GM23248 (cell line): ENCODE measurements around the gene C11orf91. TPM values are rescaled to one million over a fixed set of nuclear protein-coding genes. Genes with fewer than 3 reads are reported as not detected.
"Not testable (repeated sequence)": the region's sequence is repeated elsewhere in the genome, so short reads cannot be mapped to it uniquely, and the experiment has no call there.

Experiments
- DNase-seq: peaks from one replicate; pipeline ENCODE4 v3.0.0-alpha.2; 2015
- H2AFZ ChIP-seq: fragments of 200-600 bp; sonication (generic); 2 replicates; pipeline ENCODE4 v1.6.1; 2016; ENCODE audit warnings: antibody characterized with exemption
- H3F3A ChIP-seq: fragments of 200-600 bp; sonication (generic); 2 replicates; pipeline ENCODE4 v1.6.1; 2016; ENCODE audit warnings: mild to moderate bottlenecking, antibody characterized with exemption, mixed run types; ENCODE audit not compliant: insufficient read depth
- H3K27ac ChIP-seq: fragments of 200-600 bp; sonication (generic); 2 replicates; pipeline ENCODE4 v1.5.1; 2016; ENCODE audit warnings: mild to moderate bottlenecking
- H3K27me3 ChIP-seq: fragments of 200-600 bp; sonication (generic); replicated peaks from 2 replicates; pipeline ENCODE4 v1.6.1; 2016; ENCODE audit warnings: mild to moderate bottlenecking; ENCODE audit not compliant: insufficient read depth
- H3K36me3 ChIP-seq: fragments of 200-600 bp; sonication (generic); 2 replicates; pipeline ENCODE4 v1.6.1; 2016; ENCODE audit warnings: low read depth, mild to moderate bottlenecking
- H3K4me1 ChIP-seq: fragments of 200-600 bp; sonication (generic); 2 replicates; pipeline ENCODE4 v1.6.1; 2016; ENCODE audit warnings: mild to moderate bottlenecking; ENCODE audit not compliant: insufficient read depth
- H3K4me2 ChIP-seq: fragments of 200-600 bp; sonication (generic); one replicate; pipeline ENCODE4 v1.6.1; 2016; ENCODE audit warnings: mild to moderate bottlenecking; ENCODE audit not compliant: unreplicated experiment
- H3K4me3 ChIP-seq: fragments of 200-600 bp; sonication (generic); 2 replicates; pipeline ENCODE4 v1.5.1; 2016; ENCODE audit warnings: mild to moderate bottlenecking
- H3K79me2 ChIP-seq: fragments of 200-600 bp; sonication (generic); 2 replicates; pipeline ENCODE4 v1.6.1; 2016; ENCODE audit warnings: mild to moderate bottlenecking; ENCODE audit not compliant: insufficient read depth
- H3K9ac ChIP-seq: fragments of 200-600 bp; sonication (generic); 2 replicates; pipeline ENCODE4 v1.6.1; 2016; ENCODE audit warnings: mild to moderate bottlenecking
- H3K9me2 ChIP-seq: fragments of 200-600 bp; sonication (generic); 2 replicates; pipeline ENCODE4 v1.6.1; 2016; ENCODE audit warnings: mixed run types, mild to moderate bottlenecking, moderate library complexity; ENCODE audit not compliant: insufficient read depth
- H3K9me3 ChIP-seq: fragments of 200-600 bp; sonication (generic); one replicate; pipeline ENCODE4 v1.6.1; 2017; ENCODE audit warnings: low read depth
- H4K20me1 ChIP-seq: fragments of 200-600 bp; sonication (generic); 2 replicates; pipeline ENCODE4 v1.6.0; 2016; ENCODE audit not compliant: insufficient read depth
- EZH2 ChIP-seq: fragments of 200-600 bp; sonication (generic); IDR thresholded peaks from 2 replicates; pipeline ENCODE4 v1.6.1; 2018; ENCODE audit warnings: antibody characterized with exemption, mild to moderate bottlenecking; ENCODE audit not compliant: insufficient read depth, poor library complexity, severe bottlenecking
- EZH2phosphoT487 ChIP-seq: fragments of 200-600 bp; sonication (generic); IDR thresholded peaks from 2 replicates; pipeline ENCODE4 v1.6.1; 2018; ENCODE audit warnings: antibody characterized with exemption, moderate library complexity, mild to moderate bottlenecking, low read depth; ENCODE audit not compliant: insufficient read depth
- WGBS, 2 experiments: methylation state at CpG; one replicate each; pipeline ENCODE4 v1.1.6; 2015 to 2017; ENCODE audit warnings: low lambda C conversion rate in 2 of 2, low coverage in 1 of 2; ENCODE audit errors: missing lambda C conversion rate in 2 of 2; 5-methylcytosine and 5-hydroxymethylcytosine counted together
- in situ Hi-C: fragments of 300-500 bp; cut with MboI; formaldehyde crosslinking; loops from 2 replicates; pipeline ENCODE4 v1.15.0; 2020
- polyA plus RNA-seq: library from polyadenylated mRNA; unstranded; fragments of >200 nt; fragmentation: Nextera tagmentation; extraction: Ambion mirVana; gene quantifications from 2 replicates; pipeline ENCODE4 v1.2.1, GENCODE V29; 2016
- total RNA-seq: library from RNA; depleted of rRNA; stranded (reverse); fragments of >200 nt; shearing (Covaris generic); gene quantifications from 2 replicates; pipeline ENCODE4 v1.2.3, GENCODE V29; 2014

C11orf91 gene
- total and polyA plus RNA-seq, 2 experiments from 2014 or later, result not detected

DNA sequence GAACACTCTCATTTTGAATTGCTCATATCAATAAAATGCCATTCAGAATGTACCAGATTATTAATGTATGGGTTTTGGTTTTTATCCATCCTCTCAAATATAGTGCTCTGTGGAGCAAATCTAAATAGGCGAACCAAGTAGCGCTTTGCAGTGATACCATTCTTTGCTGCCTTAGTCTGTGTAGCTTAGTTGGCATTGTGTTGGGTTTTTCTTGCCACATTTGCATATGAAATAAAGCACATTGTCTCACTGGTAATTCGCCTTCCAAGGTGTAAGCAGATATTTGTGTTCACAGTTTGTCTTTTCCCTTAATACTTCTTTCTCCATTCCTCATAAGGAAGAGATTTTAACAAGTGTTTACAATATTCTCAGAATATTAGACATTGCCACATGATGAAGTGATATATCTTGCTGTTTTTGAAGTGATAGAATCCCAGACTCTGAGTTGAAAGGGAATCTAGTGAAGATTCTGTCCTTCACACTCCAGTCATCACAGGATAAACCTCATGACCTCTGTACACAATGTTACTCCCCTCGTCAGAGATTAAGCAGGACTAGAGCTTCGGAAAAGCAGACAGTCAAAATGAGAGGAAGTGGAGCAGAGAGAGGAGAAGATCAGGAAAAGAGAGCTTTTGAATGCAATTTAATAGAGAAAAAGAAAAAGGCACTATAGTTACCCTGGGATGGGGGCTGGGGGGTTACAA is 16.5 kb downstream of the C11orf91 start:
- H3K79me2 ChIP-seq, result no peaks in the 10 kb centered on the region
- WGBS, 2 experiments, result 70 to 71% methylated on average over 5 of the region's 5 CpGs
- H3K9me3 ChIP-seq, result no peaks in the 10 kb centered on the region
- no peaks in the 10 kb centered on the region for H4K20me1 ChIP-seq
- H3K4me3 ChIP-seq, result no peak overlapping the region
- DNase-seq, result no peak
- H3K36me3 ChIP-seq, result no peaks in the 10 kb centered on the region
- peak overlapping the region; percentile 47; the same call in 1 of the 2 replicates for H2AFZ ChIP-seq
- TF ChIP-seq EZH2phosphoT487, result no peak
- no peak for TF ChIP-seq EZH2
- H3K27ac ChIP-seq, result peak overlapping the region; percentile 46
- peak overlapping the region; percentile 24 for H3K4me2 ChIP-seq
- peaks cover 47% of the 10 kb centered on the region for H3F3A ChIP-seq
- H3K27me3 ChIP-seq, result no peaks in the 10 kb centered on the region
- peaks cover 31% of the 10 kb centered on the region for H3K4me1 ChIP-seq
- in situ Hi-C loops, result loop anchor here (5.0 kb wide), 1 partner anchor 322 kb away; no protein-coding TSS in a partner anchor
- H3K9me2 ChIP-seq, result no peaks in the 10 kb centered on the region
- 0 out of 2 replicates have a peak overlapping the region, but pooled peaks have one; percentile 9 for H3K9ac ChIP-seq

DNA sequence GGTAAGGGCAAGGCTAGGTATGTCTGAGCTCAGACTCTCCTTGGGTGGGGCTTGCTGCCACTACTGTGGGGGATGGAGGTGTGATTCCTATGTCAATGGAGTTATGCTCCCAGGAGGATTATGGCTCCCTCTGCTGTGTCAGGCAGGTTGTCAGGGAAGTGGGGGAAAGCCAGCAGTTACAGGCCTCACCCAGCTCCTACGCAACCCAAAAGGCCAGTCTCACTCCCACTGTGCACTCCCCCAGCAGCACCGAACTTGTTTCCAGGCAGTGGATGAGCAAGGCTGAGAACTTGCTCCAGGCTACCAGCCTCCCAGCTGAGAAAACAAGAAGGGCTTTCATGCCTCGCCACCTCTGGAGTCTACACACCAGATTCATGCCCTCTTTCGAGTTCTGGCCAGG is 18.2 kb downstream of the C11orf91 start:
- peak overlapping the region; percentile 12; the same call in 1 of the 2 replicates for H3K27ac ChIP-seq
- H3K4me2 ChIP-seq, result no peak overlapping the region
- peak; percentile 38 for DNase-seq
- no peaks in the 10 kb centered on the region for H3K9me2 ChIP-seq
- H3K36me3 ChIP-seq, result no peaks in the 10 kb centered on the region
- no peaks in the 10 kb centered on the region for H3K27me3 ChIP-seq
- no peak overlapping the region for H3K4me3 ChIP-seq
- no peaks in the 10 kb centered on the region for H3K9me3 ChIP-seq
- peaks cover 36% of the 10 kb centered on the region for H3F3A ChIP-seq
- H3K9ac ChIP-seq, result no peak overlapping the region
- in situ Hi-C loops, result loop anchor here (5.0 kb wide), 1 partner anchor 320 kb away; no protein-coding TSS in a partner anchor
- TF ChIP-seq EZH2phosphoT487 (no peak), EZH2 (no peak)
- H3K4me1 ChIP-seq, result peaks cover 19% of the 10 kb centered on the region
- H3K79me2 ChIP-seq, result no peaks in the 10 kb centered on the region
- H2AFZ ChIP-seq, result no peak overlapping the region
- no peaks in the 10 kb centered on the region for H4K20me1 ChIP-seq
- 93 to 96% methylated on average over 4 of the region's 4 CpGs for WGBS, 2 experiments

DNA sequence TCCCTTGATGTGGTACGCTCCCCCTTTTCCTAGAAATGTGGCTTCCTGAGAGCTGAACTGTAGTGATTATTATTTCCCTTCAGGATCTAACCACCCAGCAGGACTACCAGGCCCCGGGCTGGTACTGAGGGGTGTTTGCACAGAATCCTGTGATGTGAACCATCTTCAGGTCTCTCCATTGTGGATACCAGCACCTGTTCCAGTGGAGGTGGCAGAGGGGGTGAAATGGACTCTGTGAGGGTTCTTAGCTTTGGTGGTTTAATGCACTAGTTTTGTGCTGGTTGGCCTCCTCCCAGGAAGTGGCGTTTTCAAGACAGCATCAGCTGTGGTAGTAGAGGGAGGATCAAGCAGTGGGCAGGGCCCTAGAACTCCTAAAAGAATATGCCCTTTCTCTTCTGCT is 18.6 kb downstream of the C11orf91 start:
- DNase-seq, result no peak
- Histone ChIP-seq H3F3A (peaks cover 33% of the 10 kb centered on the region; the same call in 1 of the 2 replicates), H3K27ac (no peak overlapping the region), H3K9ac (no peak overlapping the region), H3K4me2 (no peak overlapping the region), H4K20me1 (no peaks in the 10 kb centered on the region), H2AFZ (no peak overlapping the region), H3K9me2 (no peaks in the 10 kb centered on the region), H3K36me3 (no peaks in the 10 kb centered on the region), H3K79me2 (no peaks in the 10 kb centered on the region), H3K9me3 (no peaks in the 10 kb centered on the region), H3K27me3 (no peaks in the 10 kb centered on the region), H3K4me1 (peaks cover 19% of the 10 kb centered on the region), H3K4me3 (no peak overlapping the region)
- in situ Hi-C loops, result loop anchor here (5.0 kb wide), 1 partner anchor 320 kb away; no protein-coding TSS in a partner anchor
- WGBS, 2 experiments, result 87 to 94% methylated on average over 3 of the region's 3 CpGs
- TF ChIP-seq EZH2, result no peak
- TF ChIP-seq EZH2phosphoT487, result no peak

DNA sequence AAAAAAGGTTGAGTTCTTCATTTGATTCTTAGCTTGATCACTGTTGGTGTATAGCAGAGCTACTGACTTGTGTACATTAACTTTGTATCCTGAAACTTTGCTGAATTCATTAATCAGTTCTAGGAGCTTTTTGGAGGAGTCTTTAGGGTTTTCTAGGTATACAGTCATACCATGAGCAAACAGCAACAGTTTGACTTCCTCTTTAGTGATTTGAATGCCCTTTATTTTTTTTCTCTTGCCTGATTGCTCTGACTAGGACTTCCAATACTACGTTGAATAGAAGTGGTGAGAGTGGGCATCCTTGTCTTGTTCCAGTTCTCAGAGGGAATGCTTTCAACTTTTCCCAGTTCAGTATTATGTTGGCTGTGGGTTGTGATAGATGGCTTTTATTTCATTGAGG is 22.0 kb downstream of the C11orf91 start:
- not testable (repeated sequence) for H3K4me3 ChIP-seq, H3K9ac ChIP-seq, H3K79me2 ChIP-seq, H3K4me2 ChIP-seq, H3K36me3 ChIP-seq, H3K9me2 ChIP-seq, H3K27ac ChIP-seq, DNase-seq, H2AFZ ChIP-seq, H4K20me1 ChIP-seq, H3K27me3 ChIP-seq, H3K9me3 ChIP-seq
- 96 to 100% methylated on average over 1 of the region's 1 CpG for WGBS, 2 experiments
- in situ Hi-C loops, result loop anchor here (10.0 kb wide), 1 partner anchor 134 kb away; no protein-coding TSS in a partner anchor
- peaks cover 22% of the 10 kb centered on the region; the same call in 1 of the 2 replicates for H3F3A ChIP-seq
- H3K4me1 ChIP-seq, result peaks cover 18% of the 10 kb centered on the region
